ENCODE data around the gene TMEM132C.

- no peak for TF ChIP-seq CTCF (IDR thresholded peaks at IDR 0.05; ENCODE audit: low read depth, low read length, poor library complexity, severe bottlenecking)
- TF ChIP-seq EZH2phosphoT487 (IDR thresholded peaks at IDR 0.05; ENCODE audit: borderline replicate concordance, low read length) = no peak
Measured at GRCh38 chr12:128445415-128446127, 178.6 kb downstream of the TMEM132C start.

Data from DOHH2 (cell line).